Stimulated activated CD8-positive, alpha-beta memory T cell treated with anti-CD3 and anti-CD28 coated beads, Interleukin-2, amount 100 ng/mL, for 1 hour (primary cell): ENCODE measurements around the gene BPHL.
"Not testable (repeated sequence)": the region's sequence is repeated elsewhere in the genome, so short reads cannot be mapped to it uniquely, and the experiment has no call there.

Experiments
- DNase-seq, 2 donors: peaks; one replicate each; pipeline ENCODE4 v3.0.0-alpha.2; 2020; ENCODE audit warnings: low read depth in 2 of 2

Gene BPHL

GRCh38 chr6:3178666-3179065 is 60.2 kb downstream of the BPHL start:
- not testable (repeated sequence) for DNase-seq

- not testable (repeated sequence) for DNase-seq
These were observed 61.4 kb downstream of the BPHL start for GRCh38 chr6:3179945-3180344.

GRCh38 chr6:3181105-3181504 is 62.6 kb downstream of the BPHL start:
- no peak for DNase-seq

GRCh38 chr6:3183066-3183465 is 64.6 kb downstream of the BPHL start:
- DNase-seq: no peak

- no peak for DNase-seq
These were observed 68.5 kb downstream of the BPHL start for GRCh38 chr6:3186974-3187382.

- DNase-seq: no peak
These were observed 69.8 kb downstream of the BPHL start for GRCh38 chr6:3188262-3188661.

GRCh38 chr6:3189192-3189591 is 70.7 kb downstream of the BPHL start:
- not testable (repeated sequence) for DNase-seq

GRCh38 chr6:3190056-3190455 is 71.5 kb downstream of the BPHL start:
- DNase-seq: no peak

GRCh38 chr6:3190779-3191178 is 72.3 kb downstream of the BPHL start:
- DNase-seq: no peak

- no peak for DNase-seq
These were observed 74.8 kb downstream of the BPHL start for GRCh38 chr6:3193102-3193849.

- DNase-seq: no peak
These were observed 76.3 kb downstream of the BPHL start for GRCh38 chr6:3194535-3195419.

- no peak for DNase-seq
These were observed 76.8 kb downstream of the BPHL start for GRCh38 chr6:3195420-3195694.

- DNase-seq: no peak
These were observed 77.4 kb downstream of the BPHL start for GRCh38 chr6:3195695-3196497.

GRCh38 chr6:3196770-3197169 is 78.3 kb downstream of the BPHL start:
- DNase-seq: no peak

- DNase-seq: not testable (repeated sequence)
These were observed 79.2 kb downstream of the BPHL start for GRCh38 chr6:3197734-3198133.

- no peak for DNase-seq
These were observed 80.9 kb downstream of the BPHL start for GRCh38 chr6:3199382-3199781.

- DNase-seq: no peak
These were observed 82.2 kb downstream of the BPHL start for GRCh38 chr6:3200682-3201081.

- DNase-seq: no peak
These were observed 82.9 kb downstream of the BPHL start for GRCh38 chr6:3201388-3201787.
